Hematopoietic multipotent progenitor cell (in vitro differentiated cells): Measurements from ENCODE around the gene WDR45B. TPM values are rescaled to one million over a fixed set of nuclear protein-coding genes. Genes with fewer than 3 reads are reported as not detected.
A peak's percentile ranks its signal among the peaks of the same experiment; 100 is the strongest.

ENCODE experiments used
- DNase-seq, 3 donors: peaks; one replicate each; pipeline ENCODE4 v3.0.0-alpha.2; 2011 to 2015; ENCODE audit warnings: low read depth in 2 of 3, low spot score in 2 of 3
- total RNA-seq: library from RNA; depleted of rRNA; stranded (reverse); fragments of >200 nt; gene quantifications from one replicate; pipeline ENCODE4 v1.2.3, GENCODE V29; 2012

WDR45B gene
- total RNA-seq, 1 donor: 44.7 TPM

- no peak for DNase-seq
Measured at GRCh38 chr17:82633343-82633742, 14.9 kb downstream of the WDR45B start.

- no peak for DNase-seq
Measured at GRCh38 chr17:82632451-82632850, 15.8 kb downstream of the WDR45B start.

GRCh38 chr17:82631544-82631943, 16.7 kb downstream of the WDR45B start:
- DNase-seq: no peak

- DNase-seq: no peak
Measured at GRCh38 chr17:82630212-82630611, 18.0 kb downstream of the WDR45B start.

- DNase-seq: no peak
Measured at GRCh38 chr17:82629748-82630147, 18.5 kb downstream of the WDR45B start.

- DNase-seq: no peak
Measured at GRCh38 chr17:82627405-82627804, 20.8 kb downstream of the WDR45B start.

- DNase-seq: peak in 2 of 3 donors; percentile 24 to 34
Measured at GRCh38 chr17:82623707-82624106, 24.5 kb downstream of the WDR45B start.

GRCh38 chr17:82619641-82620040, 28.6 kb downstream of the WDR45B start:
- no peak for DNase-seq

GRCh38 chr17:82619211-82619610, 29.0 kb downstream of the WDR45B start:
- no peak for DNase-seq

GRCh38 chr17:82616021-82616711, 32.1 kb downstream of the WDR45B start:
- DNase-seq: no peak

GRCh38 chr17:82615084-82616020, 32.9 kb downstream of the WDR45B start:
- DNase-seq: no peak

GRCh38 chr17:82614095-82614631, 34.1 kb downstream of the WDR45B start:
- DNase-seq: no peak

GRCh38 chr17:82613283-82614094, 34.8 kb downstream of the WDR45B start:
- DNase-seq: no peak

- no peak for DNase-seq
Measured at GRCh38 chr17:82611140-82612058, 36.8 kb downstream of the WDR45B start.

- DNase-seq: no peak
Measured at GRCh38 chr17:82609655-82610054, 38.6 kb downstream of the WDR45B start.

GRCh38 chr17:82608816-82609215, 39.4 kb downstream of the WDR45B start:
- no peak for DNase-seq

GRCh38 chr17:82605939-82606600, 42.2 kb downstream of the WDR45B start:
- DNase-seq: no peak

- DNase-seq: no peak
Measured at GRCh38 chr17:82604532-82604931, 43.7 kb downstream of the WDR45B start.

- peak in 2 of 3 donors; percentile 87 to 96 for DNase-seq
Measured at GRCh38 chr17:82603981-82604448, 44.2 kb downstream of the WDR45B start.
